ENCODE data around the gene TTLL10.
"Not testable (repeated sequence)": the region's sequence is repeated elsewhere in the genome, so short reads cannot be mapped to it uniquely, and the experiment has no call there.

Gene TTLL10

DNA sequence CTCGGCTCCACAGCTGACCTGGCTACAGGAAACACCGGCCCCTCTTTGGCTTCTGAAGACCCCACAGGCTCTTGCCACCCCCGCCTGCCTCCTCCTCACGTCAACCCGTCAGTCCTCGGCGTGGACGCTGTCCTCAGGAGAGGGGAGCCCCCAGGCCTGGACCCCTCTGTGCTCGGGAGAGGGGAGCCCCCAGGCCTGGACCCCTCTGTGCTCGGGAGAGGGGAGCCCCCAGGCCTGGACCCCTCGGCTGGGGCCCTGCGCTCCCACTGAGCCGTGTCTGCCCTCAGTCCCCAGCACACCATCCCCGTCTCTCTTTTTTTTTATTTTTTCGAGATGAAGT lies 31.8 kb upstream of the TTLL10 start:
- no peak for DNase-seq

- DNase-seq = not testable (repeated sequence)
Observed at GRCh38 chr1:1142352-1142751, 31.3 kb upstream of the TTLL10 start.

DNA sequence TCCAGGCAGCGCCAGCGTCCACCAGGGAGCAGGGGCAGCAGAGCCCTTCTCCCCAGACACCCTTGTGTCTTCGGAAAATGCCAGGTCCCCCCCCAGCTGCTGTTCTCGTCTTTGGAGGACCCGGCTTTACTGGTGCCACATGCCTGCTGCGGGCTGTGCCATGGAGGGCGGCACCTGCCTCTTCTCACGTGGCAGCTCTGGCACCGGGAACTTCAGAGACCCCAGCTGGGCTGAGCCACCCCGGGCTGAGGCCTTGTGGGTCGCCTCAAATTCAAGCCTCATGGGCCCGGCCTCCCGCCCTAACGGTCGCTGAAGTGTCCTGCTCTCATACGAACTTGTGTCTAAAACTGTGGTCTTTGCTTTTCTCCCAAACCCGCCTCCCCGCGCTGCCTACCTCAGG lies 30.8 kb upstream of the TTLL10 start:
- DNase-seq = no peak

GRCh38 chr1:1143636-1144035 lies 30.0 kb upstream of the TTLL10 start:
- no peak for DNase-seq

DNA sequence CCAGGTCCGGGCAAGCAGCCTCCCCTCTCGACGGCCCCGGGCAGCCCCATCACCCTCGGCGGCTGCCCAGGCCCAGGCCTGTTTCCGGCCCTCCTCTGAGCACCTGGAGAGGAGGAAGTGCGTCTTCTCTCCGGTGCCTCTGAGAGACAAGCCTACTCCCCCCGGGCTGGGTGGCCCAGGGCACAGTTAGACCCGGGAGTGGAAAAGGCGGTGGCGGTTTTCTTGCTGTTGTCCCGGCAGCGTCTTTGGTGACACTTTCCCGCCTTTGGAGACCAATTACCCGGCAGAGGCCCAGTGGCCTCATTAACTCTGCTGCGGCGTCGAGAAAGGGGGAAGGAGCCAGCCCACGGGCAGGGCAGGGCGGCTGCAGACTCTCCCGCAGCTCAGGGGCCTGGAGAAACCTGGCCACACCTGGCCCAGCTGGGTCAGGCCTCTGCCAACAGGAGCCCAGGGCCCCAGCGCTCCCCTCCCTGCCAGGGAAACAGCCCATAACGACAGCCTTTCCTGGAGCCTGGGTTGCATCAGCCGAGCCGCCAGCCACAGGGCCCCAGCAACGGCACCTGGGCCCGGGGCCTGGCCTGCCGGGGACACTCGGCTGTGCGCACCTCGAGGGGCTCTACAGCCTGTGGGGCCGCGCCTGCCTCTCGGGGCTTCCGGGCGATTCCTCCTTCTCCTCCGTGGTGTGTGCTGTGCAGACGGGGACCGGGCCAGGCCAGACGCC lies 29.4 kb upstream of the TTLL10 start:
- no peak for DNase-seq

DNA sequence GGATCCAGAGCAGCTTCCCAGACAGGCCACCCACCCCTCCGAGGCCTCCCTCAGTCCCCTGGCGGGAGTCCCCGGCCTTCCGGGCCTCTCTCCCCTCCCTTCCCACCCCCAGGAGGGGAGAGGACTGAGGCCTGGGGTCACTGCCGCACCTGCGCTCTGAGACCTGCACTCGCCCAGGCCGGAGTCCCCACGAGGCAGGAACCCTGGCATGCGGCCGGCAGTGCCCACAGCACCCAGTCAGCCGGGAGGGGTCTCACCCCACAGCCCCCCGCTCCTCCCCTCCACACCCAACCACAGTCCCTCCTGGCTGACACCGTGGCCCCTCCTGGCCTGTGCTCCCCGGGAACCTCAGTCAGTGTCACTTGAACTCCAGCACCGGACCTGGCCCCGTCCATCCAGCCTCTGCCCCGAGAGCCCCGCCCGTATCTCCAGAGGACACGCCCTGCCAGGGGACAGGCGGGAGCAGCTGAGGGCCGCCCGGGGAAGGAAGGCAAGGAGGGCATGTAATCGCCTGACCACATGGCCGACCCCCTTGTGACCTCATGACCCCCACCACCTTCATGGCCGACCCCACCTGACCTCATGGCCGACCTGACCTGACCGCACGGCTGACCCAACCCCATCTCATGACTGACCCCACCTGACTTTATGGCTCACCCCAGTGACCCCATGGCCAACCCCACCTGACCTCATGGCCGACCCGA lies 28.7 kb upstream of the TTLL10 start:
- DNase-seq = no peak

GRCh38 chr1:1145547-1145914 lies 28.1 kb upstream of the TTLL10 start:
- no peak for DNase-seq

GRCh38 chr1:1146026-1146425 lies 27.7 kb upstream of the TTLL10 start:
- DNase-seq = no peak

DNA sequence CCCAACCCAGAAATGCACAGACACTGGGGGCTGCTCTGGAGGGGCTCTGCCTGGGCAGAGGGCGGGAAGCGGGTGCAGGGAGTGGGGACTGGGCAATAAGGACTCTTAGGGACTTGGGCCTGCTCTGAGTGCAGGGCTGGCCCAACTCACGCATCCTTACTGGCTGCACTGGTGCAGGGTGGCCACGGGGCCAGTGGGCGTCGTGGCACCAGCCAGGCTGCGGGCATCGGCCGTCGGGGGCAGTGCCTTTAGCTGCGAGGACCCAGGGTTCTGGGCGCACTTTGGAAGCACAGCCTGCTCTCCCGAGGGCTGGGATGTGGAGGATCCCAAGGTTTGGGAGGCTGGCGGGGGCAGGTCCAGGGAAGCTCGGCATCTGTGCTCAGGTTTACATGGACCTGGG lies 27.1 kb upstream of the TTLL10 start:
- no peak for DNase-seq

- no peak for DNase-seq
Observed at GRCh38 chr1:1148061-1148460, 25.6 kb upstream of the TTLL10 start.

DNA sequence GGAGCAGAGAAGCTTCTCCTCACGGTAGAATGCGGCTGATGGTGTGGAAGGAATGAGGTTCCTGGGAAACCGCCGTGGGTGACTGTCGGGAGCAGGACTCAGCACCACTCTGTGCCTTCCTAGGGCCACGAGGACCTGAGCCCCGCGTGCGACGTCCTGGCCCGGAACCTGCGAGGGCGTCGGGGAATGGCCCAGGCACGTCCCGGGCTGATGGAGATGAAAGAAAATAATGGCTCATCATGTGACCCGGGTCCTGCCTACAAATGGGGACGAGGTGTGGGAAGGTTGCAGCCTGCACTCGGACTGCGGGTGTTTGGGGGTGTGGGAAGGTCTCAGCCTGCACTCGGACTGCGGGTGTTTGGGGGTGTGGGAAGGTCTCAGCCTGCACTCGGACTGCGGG lies 25.1 kb upstream of the TTLL10 start:
- no peak for DNase-seq

GRCh38 chr1:1149416-1149815 lies 24.3 kb upstream of the TTLL10 start:
- DNase-seq = no peak

DNA sequence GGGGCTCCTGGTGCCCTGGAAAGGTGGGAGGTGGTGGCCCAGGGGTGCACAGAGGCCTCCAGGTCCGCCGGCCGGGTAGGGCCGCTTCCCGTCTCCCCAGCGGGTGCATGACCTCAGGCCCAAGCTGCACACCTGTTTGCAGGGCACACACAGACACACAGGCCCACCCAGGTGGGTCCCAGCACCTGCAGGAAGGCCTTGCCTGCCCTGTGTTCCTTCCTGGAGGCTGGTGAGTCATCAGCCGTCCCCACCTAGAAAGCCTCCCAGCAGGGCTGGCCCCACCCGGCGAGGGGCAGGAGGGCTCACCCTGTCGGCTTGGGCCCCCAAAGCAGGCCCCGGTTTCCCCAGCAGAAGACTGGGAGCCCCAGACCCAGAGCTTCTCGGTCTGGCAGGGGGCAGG lies 23.6 kb upstream of the TTLL10 start:
- DNase-seq = no peak

GRCh38 chr1:1151306-1151705 lies 22.4 kb upstream of the TTLL10 start:
- no peak for DNase-seq

GRCh38 chr1:1152431-1152830 lies 21.2 kb upstream of the TTLL10 start:
- not testable (repeated sequence) for DNase-seq

DNA sequence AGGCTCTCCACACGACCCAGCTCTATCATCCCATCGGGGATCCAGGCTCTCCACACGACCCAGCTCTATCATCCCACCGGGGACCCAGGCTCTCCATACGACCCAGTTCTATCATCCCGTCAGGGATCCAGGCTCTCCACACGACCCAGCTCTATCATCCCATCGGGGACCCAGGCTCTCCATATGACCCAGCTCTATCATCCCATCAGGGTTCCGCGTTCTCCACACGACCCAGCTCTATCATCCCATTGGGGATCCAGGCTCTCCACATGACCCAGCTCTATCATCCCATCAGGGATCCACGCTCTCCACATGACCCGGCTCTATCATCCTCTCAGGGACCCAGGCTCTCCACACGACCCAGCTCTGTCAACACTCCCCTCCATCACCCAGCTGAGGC lies 20.5 kb upstream of the TTLL10 start:
- DNase-seq = not testable (repeated sequence)

- DNase-seq = no peak
Observed at GRCh38 chr1:1153874-1154273, 19.8 kb upstream of the TTLL10 start.

DNA sequence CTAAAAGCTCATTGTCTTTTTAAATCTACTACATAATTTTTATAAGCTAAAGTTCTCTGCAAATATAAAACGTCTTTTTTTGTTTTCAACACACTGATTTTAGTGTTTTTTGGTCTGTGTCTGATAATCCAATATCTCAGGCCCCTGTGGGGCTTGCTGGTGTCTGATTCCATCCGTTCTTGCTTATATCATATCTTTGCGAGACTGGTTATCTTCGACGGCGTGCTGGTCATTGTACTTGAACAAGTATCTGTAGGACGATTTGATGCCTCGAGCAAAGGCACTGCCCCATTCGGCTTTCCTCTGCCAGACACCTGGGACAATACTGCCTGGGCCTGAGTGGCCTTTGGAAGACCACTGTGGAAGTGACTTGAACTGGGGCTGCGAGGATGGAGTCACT lies 18.4 kb upstream of the TTLL10 start:
- DNase-seq = no peak

DNA sequence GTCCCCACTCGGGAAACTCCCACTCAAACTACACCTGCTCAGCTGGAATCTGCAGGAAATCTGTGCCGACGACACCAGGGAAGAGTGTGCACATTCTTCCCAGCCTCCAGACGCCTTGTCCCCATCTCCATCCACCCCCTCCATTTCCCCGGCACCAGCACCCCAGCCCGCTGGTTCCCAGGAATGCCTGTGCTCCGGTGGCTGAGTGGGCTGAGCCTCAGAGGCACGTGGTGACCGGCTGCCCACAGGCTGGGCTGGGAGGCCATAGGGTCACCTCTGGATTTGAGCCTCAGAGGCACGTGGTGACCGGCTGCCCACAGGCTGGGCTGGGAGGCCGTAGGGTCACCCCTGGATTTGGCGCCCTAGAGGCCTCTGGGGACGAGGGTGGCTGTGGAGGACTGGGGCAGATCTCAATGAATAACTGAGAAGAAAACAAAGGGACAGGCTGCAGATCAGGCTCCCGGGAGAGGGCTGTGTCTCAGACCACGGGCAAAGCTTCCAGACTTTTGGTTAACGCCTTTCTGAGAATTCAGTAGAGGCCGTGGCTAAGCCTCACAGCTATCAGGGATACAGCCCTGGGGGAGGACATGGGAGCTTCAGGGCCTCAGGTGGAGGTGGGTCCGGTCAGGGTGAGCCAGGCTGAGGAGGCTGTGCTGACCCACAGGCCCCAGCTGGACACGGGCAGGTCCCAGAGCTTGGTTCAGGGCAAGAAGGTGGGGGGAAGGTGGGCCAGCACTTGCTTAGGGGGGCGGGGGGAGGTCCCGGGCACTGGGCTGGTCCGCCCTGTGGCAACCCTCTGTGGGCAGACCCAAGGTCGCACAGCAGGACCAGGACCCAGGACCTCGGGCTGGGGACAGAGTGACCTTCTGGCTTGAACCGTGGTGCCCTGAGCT lies 17.3 kb upstream of the TTLL10 start:
- no peak for DNase-seq

DNA sequence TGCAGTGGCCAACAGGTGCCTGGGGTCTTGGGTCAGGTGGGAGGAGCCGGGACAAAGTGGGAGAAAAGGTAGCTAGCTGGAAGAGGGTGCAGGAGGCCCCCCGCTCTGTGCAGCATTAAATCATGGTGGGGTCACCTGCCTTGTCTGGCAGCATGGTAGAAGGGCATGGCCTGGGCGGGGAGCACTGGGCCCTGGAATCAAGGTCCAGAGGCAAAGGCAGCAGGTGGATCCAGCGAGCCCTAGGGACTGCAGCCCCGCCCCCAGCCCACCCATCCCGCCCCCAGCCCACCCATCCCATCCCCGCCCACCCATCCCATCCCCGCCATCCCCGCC lies 16.7 kb upstream of the TTLL10 start:
- no peak for DNase-seq

DNA sequence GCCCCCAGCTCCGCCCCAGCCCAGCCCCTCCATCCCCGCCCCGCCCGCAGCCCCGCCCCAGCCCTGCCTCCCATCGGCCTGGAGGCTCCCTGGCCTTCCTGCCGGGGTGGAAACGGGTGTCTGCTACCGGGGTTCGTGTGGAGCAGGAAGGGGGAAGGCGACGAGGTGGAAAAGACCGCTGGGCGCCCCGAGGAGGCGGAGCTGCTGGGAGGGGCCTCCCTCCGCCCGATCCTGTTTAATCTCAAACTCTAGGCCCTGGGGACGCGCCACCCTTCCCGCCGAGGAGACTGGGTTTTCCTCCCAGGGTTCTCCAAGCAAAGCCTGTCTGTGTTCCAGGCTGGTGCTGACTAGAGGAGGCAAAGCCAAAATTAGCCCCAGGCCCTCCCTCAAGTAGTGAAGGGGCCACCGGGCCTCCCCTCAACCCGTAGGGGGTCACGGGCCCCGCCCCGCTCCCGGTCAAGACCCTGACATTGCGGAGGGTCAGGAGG lies 16.2 kb upstream of the TTLL10 start:
- DNase-seq = peak; percentile 87

DNA sequence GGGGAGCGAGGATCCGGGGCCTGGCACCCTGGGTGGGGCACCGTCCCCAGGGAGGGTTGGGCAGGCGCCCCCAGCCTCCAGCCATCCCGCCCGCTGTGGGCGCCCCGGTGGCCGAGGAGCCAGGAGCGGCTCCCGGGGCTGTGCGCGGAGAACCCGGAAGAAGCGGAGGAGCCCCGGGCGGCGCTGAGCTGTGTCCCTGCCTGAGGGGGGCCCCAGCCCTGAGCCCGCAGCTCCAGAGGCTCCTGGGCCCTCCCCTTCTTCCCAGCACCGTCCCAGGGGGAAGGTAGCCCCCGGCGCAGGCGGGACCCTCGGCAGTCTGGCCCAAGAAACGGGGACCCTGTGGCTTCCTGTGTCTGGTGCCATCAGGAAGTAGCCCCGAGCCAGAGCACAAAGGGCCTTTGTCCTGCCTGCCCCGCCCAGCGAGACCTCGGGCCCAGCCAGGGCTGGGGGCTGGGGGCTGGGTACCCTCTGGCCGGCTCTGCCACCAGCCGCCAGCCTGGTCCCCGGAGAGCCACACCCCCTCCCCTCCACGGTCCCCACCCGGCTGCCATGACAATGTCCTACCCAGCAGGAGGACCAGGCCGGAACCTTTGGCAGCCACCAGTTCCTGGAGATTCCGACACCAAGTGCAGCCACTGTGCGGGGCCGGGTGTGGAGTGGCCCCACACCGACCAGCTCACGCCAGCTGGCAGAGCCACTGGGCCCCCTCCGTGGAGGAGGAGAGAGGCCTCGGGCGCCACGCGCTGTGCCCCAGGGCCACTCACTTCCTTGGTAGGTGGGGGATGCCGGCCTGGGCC lies 15.6 kb upstream of the TTLL10 start:
- peak; percentile 10 for DNase-seq
